ENCODE results near the gene ELMO2. TPM values are rescaled to one million over a fixed set of nuclear protein-coding genes. Genes with fewer than 3 reads are reported as not detected.

Gene ELMO2
- total RNA-seq, 2 donors from 2014 or later, result 47.7 to 117 TPM

- TF ChIP-seq POLR2A (IDR thresholded peaks at IDR 0.05), result no peak
- no peak for TF ChIP-seq POLR2AphosphoS5 (IDR thresholded peaks at IDR 0.05)
- peak in 2 of 4 experiments; percentile 33 to 38 for TF ChIP-seq CTCF (IDR thresholded peaks at IDR 0.05)
- H3K4me1 ChIP-seq (replicated peaks), result no peaks in the 10 kb centered on the region
- H3K36me3 ChIP-seq, result no peaks in the 10 kb centered on the region
- no peak overlapping the region for H3K27ac ChIP-seq
- no peak overlapping the region for H3K4me3 ChIP-seq
- DNase-seq (ENCODE audit: low spot score), result no peak
- 72% methylated on average over 4 of the region's 4 CpGs for WGBS
- no peaks in the 10 kb centered on the region for H3K9me3 ChIP-seq
- intact Hi-C loops (cut with DNase I), result no loop called here
- H3K27me3 ChIP-seq (replicated peaks; ENCODE audit: insufficient read depth), result no peaks in the 10 kb centered on the region
Measured at GRCh38 chr20:46438156-46438750, 31.8 kb upstream of the ELMO2 start.

GRCh38 chr20:46435146-46435545, 28.7 kb upstream of the ELMO2 start:
- Histone ChIP-seq H3K4me1 (replicated peaks) (no peaks in the 10 kb centered on the region), H3K9me3 (no peaks in the 10 kb centered on the region), H3K27me3 (replicated peaks; ENCODE audit: insufficient read depth) (no peaks in the 10 kb centered on the region), H3K36me3 (no peaks in the 10 kb centered on the region), H3K27ac (no peak overlapping the region), H3K4me3 (no peak overlapping the region)
- WGBS, result 93% methylated on average over 6 of the region's 6 CpGs
- intact Hi-C loops (cut with DNase I), result no loop called here
- TF ChIP-seq POLR2A (IDR thresholded peaks at IDR 0.05) (no peak), CTCF (IDR thresholded peaks at IDR 0.05) (no peak), POLR2AphosphoS5 (IDR thresholded peaks at IDR 0.05) (no peak)
- no peak for DNase-seq (ENCODE audit: low spot score)

GRCh38 chr20:46434597-46434996, 28.2 kb upstream of the ELMO2 start:
- DNase-seq (ENCODE audit: low spot score), result no peak
- Histone ChIP-seq H3K36me3 (no peaks in the 10 kb centered on the region), H3K27me3 (replicated peaks; ENCODE audit: insufficient read depth) (no peaks in the 10 kb centered on the region), H3K27ac (no peak overlapping the region), H3K9me3 (no peaks in the 10 kb centered on the region), H3K4me1 (replicated peaks) (no peaks in the 10 kb centered on the region), H3K4me3 (no peak overlapping the region)
- no peak for TF ChIP-seq POLR2A (IDR thresholded peaks at IDR 0.05)
- TF ChIP-seq POLR2AphosphoS5 (IDR thresholded peaks at IDR 0.05), result no peak
- no peak for TF ChIP-seq CTCF (IDR thresholded peaks at IDR 0.05)
- intact Hi-C loops (cut with DNase I), result no loop called here

GRCh38 chr20:46433051-46433450, 26.6 kb upstream of the ELMO2 start:
- H3K9me3 ChIP-seq, result no peaks in the 10 kb centered on the region
- H3K4me1 ChIP-seq (replicated peaks), result no peaks in the 10 kb centered on the region
- TF ChIP-seq POLR2A (IDR thresholded peaks at IDR 0.05) (no peak), POLR2AphosphoS5 (IDR thresholded peaks at IDR 0.05) (no peak), CTCF (IDR thresholded peaks at IDR 0.05) (no peak)
- DNase-seq (ENCODE audit: low spot score), result no peak
- H3K27ac ChIP-seq, result no peak overlapping the region
- WGBS, result 78% methylated on average over 8 of the region's 8 CpGs
- no peaks in the 10 kb centered on the region for H3K36me3 ChIP-seq
- no peaks in the 10 kb centered on the region for H3K27me3 ChIP-seq (replicated peaks; ENCODE audit: insufficient read depth)
- intact Hi-C loops (cut with DNase I), result no loop called here
- H3K4me3 ChIP-seq, result no peak overlapping the region

- no peak for TF ChIP-seq POLR2AphosphoS5 (IDR thresholded peaks at IDR 0.05)
- no peak for TF ChIP-seq CTCF (IDR thresholded peaks at IDR 0.05)
- TF ChIP-seq POLR2A (IDR thresholded peaks at IDR 0.05), result no peak
- H3K36me3 ChIP-seq, result no peaks in the 10 kb centered on the region
- 81% methylated on average over 15 of the region's 15 CpGs for WGBS
- no peak for DNase-seq (ENCODE audit: low spot score)
- H3K9me3 ChIP-seq, result no peaks in the 10 kb centered on the region
- H3K4me3 ChIP-seq, result no peak overlapping the region
- no peak overlapping the region for H3K27ac ChIP-seq
- intact Hi-C loops (cut with DNase I), result no loop called here
- no peaks in the 10 kb centered on the region for H3K4me1 ChIP-seq (replicated peaks)
- H3K27me3 ChIP-seq (replicated peaks; ENCODE audit: insufficient read depth), result no peaks in the 10 kb centered on the region
Measured at GRCh38 chr20:46430921-46431712, 24.7 kb upstream of the ELMO2 start.

All from prostate gland (tissue), 2 donors.